Measurements from ENCODE around the gene CDK15.

Gene CDK15

DNA sequence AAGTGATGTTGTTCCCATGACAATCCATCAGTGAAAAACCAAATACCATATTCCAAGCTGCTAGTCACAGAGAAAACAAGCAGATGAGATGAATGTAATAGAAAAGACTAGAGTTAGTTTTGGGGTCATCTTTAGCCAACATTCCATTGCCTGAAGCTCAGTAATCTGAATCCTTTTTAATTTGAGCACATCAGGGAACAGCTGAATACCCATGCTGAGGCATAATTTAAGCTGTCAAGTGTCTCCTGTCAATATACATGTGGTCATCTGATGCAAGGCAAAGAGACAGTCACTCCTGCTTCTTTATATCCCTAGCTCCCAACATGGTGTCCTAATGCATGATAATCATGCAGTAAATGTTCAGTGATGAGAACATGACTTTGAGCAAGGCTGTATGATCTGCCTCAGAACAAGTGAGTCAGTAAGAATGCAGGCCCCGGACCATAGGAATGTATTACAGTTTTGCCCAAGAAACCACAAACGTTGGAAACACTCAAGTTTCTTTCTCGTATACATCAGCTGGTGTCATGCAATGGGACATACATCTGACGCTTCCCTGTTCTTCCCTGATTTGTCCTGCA is 48.0 kb downstream of the CDK15 start:
- no peaks in the 10 kb centered on the region for H3K36me3 ChIP-seq (ENCODE audit: insufficient read depth, low read length)
- no peaks in the 10 kb centered on the region for H3K9me3 ChIP-seq (ENCODE audit: low read length)
- no peaks in the 10 kb centered on the region for H3K79me2 ChIP-seq (ENCODE audit: insufficient read depth, low read length)
- H3K4me2 ChIP-seq (ENCODE audit: low read length), result no peak overlapping the region
- H3K4me1 ChIP-seq (ENCODE audit: insufficient read depth, low read length, severe bottlenecking), result no peaks in the 10 kb centered on the region
- H3K4me3 ChIP-seq (ENCODE audit: low read depth, low read length, poor library complexity, severe bottlenecking), result no peak overlapping the region
- H3K9me2 ChIP-seq (ENCODE audit: low read depth, low read length), result no peaks in the 10 kb centered on the region
- no peaks in the 10 kb centered on the region for H3K27me3 ChIP-seq (ENCODE audit: insufficient read depth, low read length)
- no peaks in the 10 kb centered on the region for H3F3A ChIP-seq (ENCODE audit: insufficient read depth, low read length)
- H2AFZ ChIP-seq (ENCODE audit: low read length), result no peak overlapping the region
- H3K9ac ChIP-seq (ENCODE audit: low read length), result no peak overlapping the region
- TF ChIP-seq CTCF (IDR thresholded peaks at IDR 0.05; ENCODE audit: low read length) (no peak), EZH2 (IDR thresholded peaks at IDR 0.05; ENCODE audit: borderline replicate concordance, low read length) (no peak)
- H4K20me1 ChIP-seq (ENCODE audit: insufficient read depth, low read length), result no peaks in the 10 kb centered on the region
- no peak overlapping the region for H3K27ac ChIP-seq (ENCODE audit: low read depth, low read length, poor library complexity, severe bottlenecking)

GRCh38 chr2:201854841-201855240 is 48.5 kb downstream of the CDK15 start:
- H3F3A ChIP-seq (ENCODE audit: insufficient read depth, low read length), result no peaks in the 10 kb centered on the region
- H3K4me2 ChIP-seq (ENCODE audit: low read length), result no peak overlapping the region
- no peak overlapping the region for H2AFZ ChIP-seq (ENCODE audit: low read length)
- H3K4me1 ChIP-seq (ENCODE audit: insufficient read depth, low read length, severe bottlenecking), result no peaks in the 10 kb centered on the region
- no peaks in the 10 kb centered on the region for H3K79me2 ChIP-seq (ENCODE audit: insufficient read depth, low read length)
- no peaks in the 10 kb centered on the region for H3K27me3 ChIP-seq (ENCODE audit: insufficient read depth, low read length)
- H4K20me1 ChIP-seq (ENCODE audit: insufficient read depth, low read length), result no peaks in the 10 kb centered on the region
- H3K9me2 ChIP-seq (ENCODE audit: low read depth, low read length), result no peaks in the 10 kb centered on the region
- H3K9ac ChIP-seq (ENCODE audit: low read length), result no peak overlapping the region
- TF ChIP-seq CTCF (IDR thresholded peaks at IDR 0.05; ENCODE audit: low read length) (no peak), EZH2 (IDR thresholded peaks at IDR 0.05; ENCODE audit: borderline replicate concordance, low read length) (no peak)
- H3K36me3 ChIP-seq (ENCODE audit: insufficient read depth, low read length), result no peaks in the 10 kb centered on the region
- H3K9me3 ChIP-seq (ENCODE audit: low read length), result no peaks in the 10 kb centered on the region
- H3K27ac ChIP-seq (ENCODE audit: low read depth, low read length, poor library complexity, severe bottlenecking), result no peak overlapping the region
- H3K4me3 ChIP-seq (ENCODE audit: low read depth, low read length, poor library complexity, severe bottlenecking), result no peak overlapping the region

GRCh38 chr2:201855356-201855755 is 49.0 kb downstream of the CDK15 start:
- Histone ChIP-seq H3K4me3 (ENCODE audit: low read depth, low read length, poor library complexity, severe bottlenecking) (no peak overlapping the region), H2AFZ (ENCODE audit: low read length) (no peak overlapping the region), H3K27me3 (ENCODE audit: insufficient read depth, low read length) (no peaks in the 10 kb centered on the region), H3F3A (ENCODE audit: insufficient read depth, low read length) (no peaks in the 10 kb centered on the region), H4K20me1 (ENCODE audit: insufficient read depth, low read length) (no peaks in the 10 kb centered on the region), H3K27ac (ENCODE audit: low read depth, low read length, poor library complexity, severe bottlenecking) (no peak overlapping the region), H3K4me1 (ENCODE audit: insufficient read depth, low read length, severe bottlenecking) (no peaks in the 10 kb centered on the region), H3K36me3 (ENCODE audit: insufficient read depth, low read length) (no peaks in the 10 kb centered on the region), H3K9me2 (ENCODE audit: low read depth, low read length) (no peaks in the 10 kb centered on the region), H3K9ac (ENCODE audit: low read length) (no peak overlapping the region), H3K9me3 (ENCODE audit: low read length) (no peaks in the 10 kb centered on the region), H3K4me2 (ENCODE audit: low read length) (no peak overlapping the region), H3K79me2 (ENCODE audit: insufficient read depth, low read length) (no peaks in the 10 kb centered on the region)
- TF ChIP-seq CTCF (IDR thresholded peaks at IDR 0.05; ENCODE audit: low read length) (no peak), EZH2 (IDR thresholded peaks at IDR 0.05; ENCODE audit: borderline replicate concordance, low read length) (no peak)

Measured in OCI-LY1 (cell line).